ENCODE results near the gene SPATA1.

DNA sequence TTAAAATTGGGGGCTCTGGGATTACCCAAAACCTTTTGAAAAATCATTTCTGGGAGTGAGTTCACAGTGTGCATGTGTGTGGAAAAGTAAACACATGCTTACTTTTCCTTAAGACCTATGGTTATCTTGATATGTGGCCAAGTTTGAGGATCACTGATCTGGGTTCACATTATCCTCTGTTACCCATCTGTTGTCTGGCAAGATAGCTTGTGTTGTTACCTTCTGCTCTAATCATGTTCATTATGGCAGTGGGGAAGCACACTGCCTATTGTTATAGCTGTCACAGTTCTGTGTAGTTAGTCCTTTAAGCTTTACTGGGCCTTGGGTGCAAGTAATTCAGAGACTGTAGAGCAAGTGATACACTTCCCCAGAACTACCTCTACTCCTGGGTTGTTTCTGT lies 63.0 kb downstream of the SPATA1 start:
- TF ChIP-seq, protein P1, sequence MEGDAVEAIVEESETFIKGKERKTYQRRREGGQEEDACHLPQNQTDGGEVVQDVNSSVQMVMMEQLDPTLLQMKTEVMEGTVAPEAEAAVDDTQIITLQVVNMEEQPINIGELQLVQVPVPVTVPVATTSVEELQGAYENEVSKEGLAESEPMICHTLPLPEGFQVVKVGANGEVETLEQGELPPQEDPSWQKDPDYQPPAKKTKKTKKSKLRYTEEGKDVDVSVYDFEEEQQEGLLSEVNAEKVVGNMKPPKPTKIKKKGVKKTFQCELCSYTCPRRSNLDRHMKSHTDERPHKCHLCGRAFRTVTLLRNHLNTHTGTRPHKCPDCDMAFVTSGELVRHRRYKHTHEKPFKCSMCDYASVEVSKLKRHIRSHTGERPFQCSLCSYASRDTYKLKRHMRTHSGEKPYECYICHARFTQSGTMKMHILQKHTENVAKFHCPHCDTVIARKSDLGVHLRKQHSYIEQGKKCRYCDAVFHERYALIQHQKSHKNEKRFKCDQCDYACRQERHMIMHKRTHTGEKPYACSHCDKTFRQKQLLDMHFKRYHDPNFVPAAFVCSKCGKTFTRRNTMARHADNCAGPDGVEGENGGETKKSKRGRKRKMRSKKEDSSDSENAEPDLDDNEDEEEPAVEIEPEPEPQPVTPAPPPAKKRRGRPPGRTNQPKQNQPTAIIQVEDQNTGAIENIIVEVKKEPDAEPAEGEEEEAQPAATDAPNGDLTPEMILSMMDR (conservative IDR thresholded peaks at IDR 0.05; ENCODE audit: low read length): no peak
- no peak for TF ChIP-seq EZH2phosphoT487 (IDR thresholded peaks at IDR 0.05; ENCODE audit: borderline replicate concordance)

Data from Loucy (cell line).